ENCODE results near the gene SNTA1. TPM values are rescaled to one million over a fixed set of nuclear protein-coding genes. Genes with fewer than 3 reads are reported as not detected.

SNTA1 gene
- total and polyA plus RNA-seq, 2 of the 13 experiments (the other 11 are each of a cell fraction or from before 2014, with no cell fraction given), result 16.4 to 18.3 TPM

DNA sequence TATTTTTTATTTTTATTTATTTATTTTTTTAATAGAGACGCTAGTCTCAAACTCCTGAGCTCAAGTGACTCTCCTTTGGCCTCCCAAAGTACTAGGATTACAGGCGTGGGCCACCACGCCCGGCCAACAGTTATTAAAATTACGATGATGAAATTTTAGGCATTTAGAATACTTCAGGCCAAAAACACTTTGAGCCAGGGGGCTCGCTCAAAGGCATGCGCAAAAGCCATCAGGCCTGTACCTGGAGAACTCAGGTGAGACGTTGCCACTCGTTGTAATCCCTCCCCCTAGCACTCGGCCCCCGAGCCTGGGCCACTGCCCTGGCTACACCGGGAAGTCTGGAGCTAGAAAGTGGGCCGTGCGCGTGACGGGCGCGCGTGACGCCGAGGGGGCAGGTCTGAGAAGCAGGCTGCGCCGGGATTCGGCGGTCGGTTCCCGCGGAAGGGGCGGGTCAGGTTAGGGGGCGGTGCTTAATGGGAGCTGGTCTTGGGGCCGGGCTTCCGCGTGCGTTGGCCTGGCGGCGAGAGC is 46.0 kb upstream of the SNTA1 start (continued):
- TF ChIP-seq, protein P1, sequence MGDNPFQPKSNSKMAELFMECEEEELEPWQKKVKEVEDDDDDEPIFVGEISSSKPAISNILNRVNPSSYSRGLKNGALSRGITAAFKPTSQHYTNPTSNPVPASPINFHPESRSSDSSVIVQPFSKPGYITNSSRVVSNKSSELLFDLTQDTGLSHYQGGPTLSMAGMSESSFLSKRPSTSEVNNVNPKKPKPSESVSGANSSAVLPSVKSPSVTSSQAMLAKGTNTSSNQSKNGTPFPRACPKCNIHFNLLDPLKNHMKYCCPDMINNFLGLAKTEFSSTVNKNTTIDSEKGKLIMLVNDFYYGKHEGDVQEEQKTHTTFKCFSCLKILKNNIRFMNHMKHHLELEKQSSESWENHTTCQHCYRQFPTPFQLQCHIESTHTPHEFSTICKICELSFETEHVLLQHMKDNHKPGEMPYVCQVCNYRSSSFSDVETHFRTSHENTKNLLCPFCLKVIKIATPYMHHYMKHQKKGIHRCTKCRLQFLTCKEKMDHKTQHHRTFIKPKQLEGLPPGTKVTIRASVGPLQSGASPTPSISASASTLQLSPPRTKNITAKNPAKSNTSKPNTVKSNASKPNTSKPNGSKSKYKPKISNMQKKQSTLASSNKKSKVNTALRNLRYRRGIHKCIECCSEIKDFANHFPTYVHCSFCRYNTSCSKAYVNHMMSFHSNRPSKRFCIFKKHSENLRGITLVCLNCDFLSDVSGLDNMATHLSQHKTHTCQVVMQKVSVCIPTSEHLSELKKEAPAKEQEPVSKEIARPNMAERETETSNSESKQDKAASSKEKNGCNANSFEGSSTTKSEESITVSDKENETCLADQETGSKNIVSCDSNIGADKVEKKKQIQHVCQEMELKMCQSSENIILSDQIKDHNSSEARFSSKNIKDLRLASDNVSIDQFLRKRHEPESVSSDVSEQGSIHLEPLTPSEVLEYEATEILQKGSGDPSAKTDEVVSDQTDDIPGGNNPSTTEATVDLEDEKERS (CRISPR knock-in tag; IDR thresholded peaks at IDR 0.05), result no peak
- TF ChIP-seq ZNF251 (CRISPR knock-in tag; IDR thresholded peaks at IDR 0.05), result no peak
- TF ChIP-seq, protein P2, sequence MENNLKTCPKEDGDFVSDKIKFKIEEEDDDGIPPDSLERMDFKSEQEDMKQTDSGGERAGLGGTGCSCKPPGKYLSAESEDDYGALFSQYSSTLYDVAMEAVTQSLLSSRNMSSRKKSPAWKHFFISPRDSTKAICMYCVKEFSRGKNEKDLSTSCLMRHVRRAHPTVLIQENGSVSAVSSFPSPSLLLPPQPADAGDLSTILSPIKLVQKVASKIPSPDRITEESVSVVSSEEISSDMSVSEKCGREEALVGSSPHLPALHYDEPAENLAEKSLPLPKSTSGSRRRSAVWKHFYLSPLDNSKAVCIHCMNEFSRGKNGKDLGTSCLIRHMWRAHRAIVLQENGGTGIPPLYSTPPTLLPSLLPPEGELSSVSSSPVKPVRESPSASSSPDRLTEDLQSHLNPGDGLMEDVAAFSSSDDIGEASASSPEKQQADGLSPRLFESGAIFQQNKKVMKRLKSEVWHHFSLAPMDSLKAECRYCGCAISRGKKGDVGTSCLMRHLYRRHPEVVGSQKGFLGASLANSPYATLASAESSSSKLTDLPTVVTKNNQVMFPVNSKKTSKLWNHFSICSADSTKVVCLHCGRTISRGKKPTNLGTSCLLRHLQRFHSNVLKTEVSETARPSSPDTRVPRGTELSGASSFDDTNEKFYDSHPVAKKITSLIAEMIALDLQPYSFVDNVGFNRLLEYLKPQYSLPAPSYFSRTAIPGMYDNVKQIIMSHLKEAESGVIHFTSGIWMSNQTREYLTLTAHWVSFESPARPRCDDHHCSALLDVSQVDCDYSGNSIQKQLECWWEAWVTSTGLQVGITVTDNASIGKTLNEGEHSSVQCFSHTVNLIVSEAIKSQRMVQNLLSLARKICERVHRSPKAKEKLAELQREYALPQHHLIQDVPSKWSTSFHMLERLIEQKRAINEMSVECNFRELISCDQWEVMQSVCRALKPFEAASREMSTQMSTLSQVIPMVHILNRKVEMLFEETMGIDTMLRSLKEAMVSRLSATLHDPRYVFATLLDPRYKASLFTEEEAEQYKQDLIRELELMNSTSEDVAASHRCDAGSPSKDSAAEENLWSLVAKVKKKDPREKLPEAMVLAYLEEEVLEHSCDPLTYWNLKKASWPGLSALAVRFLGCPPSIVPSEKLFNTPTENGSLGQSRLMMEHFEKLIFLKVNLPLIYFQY (CRISPR knock-in tag; IDR thresholded peaks at IDR 0.05; ENCODE audit: borderline replicate concordance), result peak; percentile 96
- peak; percentile 95 for TF ChIP-seq SMAD3 (CRISPR knock-in tag; IDR thresholded peaks at IDR 0.05)
- TF ChIP-seq SMYD3 (CRISPR knock-in tag; IDR thresholded peaks at IDR 0.05), result peak; percentile 77; the same call in 1 of the 2 replicates
- TF ChIP-seq FOSL2 (CRISPR knock-in tag; IDR thresholded peaks at IDR 0.05), result peak; percentile 72
- 0 out of 2 replicates have a peak, but pooled peaks have one; percentile 65 for TF ChIP-seq TSC22D2 (CRISPR knock-in tag; IDR thresholded peaks at IDR 0.05; ENCODE audit: borderline replicate concordance)
- TF ChIP-seq ASH2L (IDR thresholded peaks at IDR 0.05; ENCODE audit: insufficient read length, low read depth, low read length), result no peak
- TF ChIP-seq, protein P3, sequence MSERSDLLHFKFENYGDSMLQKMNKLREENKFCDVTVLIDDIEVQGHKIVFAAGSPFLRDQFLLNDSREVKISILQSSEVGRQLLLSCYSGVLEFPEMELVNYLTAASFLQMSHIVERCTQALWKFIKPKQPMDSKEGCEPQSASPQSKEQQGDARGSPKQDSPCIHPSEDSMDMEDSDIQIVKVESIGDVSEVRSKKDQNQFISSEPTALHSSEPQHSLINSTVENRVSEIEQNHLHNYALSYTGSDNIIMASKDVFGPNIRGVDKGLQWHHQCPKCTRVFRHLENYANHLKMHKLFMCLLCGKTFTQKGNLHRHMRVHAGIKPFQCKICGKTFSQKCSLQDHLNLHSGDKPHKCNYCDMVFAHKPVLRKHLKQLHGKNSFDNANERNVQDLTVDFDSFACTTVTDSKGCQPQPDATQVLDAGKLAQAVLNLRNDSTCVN (CRISPR knock-in tag; IDR thresholded peaks at IDR 0.05; ENCODE audit: borderline replicate concordance), result peak; percentile 94
- TF ChIP-seq, protein P4, sequence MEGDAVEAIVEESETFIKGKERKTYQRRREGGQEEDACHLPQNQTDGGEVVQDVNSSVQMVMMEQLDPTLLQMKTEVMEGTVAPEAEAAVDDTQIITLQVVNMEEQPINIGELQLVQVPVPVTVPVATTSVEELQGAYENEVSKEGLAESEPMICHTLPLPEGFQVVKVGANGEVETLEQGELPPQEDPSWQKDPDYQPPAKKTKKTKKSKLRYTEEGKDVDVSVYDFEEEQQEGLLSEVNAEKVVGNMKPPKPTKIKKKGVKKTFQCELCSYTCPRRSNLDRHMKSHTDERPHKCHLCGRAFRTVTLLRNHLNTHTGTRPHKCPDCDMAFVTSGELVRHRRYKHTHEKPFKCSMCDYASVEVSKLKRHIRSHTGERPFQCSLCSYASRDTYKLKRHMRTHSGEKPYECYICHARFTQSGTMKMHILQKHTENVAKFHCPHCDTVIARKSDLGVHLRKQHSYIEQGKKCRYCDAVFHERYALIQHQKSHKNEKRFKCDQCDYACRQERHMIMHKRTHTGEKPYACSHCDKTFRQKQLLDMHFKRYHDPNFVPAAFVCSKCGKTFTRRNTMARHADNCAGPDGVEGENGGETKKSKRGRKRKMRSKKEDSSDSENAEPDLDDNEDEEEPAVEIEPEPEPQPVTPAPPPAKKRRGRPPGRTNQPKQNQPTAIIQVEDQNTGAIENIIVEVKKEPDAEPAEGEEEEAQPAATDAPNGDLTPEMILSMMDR (CRISPR knock-in tag; IDR thresholded peaks at IDR 0.05), result peak; percentile 29; the same call in 1 of the 2 replicates
- peak; percentile 58; the same call in 1 of the 2 replicates for TF ChIP-seq ZNF724P (CRISPR knock-in tag; IDR thresholded peaks at IDR 0.05; ENCODE audit: borderline replicate concordance)
- TF ChIP-seq REPIN1 (CRISPR knock-in tag; IDR thresholded peaks at IDR 0.05; ENCODE audit: borderline replicate concordance, low read depth), result peak; percentile 87
- TF ChIP-seq, protein P5, sequence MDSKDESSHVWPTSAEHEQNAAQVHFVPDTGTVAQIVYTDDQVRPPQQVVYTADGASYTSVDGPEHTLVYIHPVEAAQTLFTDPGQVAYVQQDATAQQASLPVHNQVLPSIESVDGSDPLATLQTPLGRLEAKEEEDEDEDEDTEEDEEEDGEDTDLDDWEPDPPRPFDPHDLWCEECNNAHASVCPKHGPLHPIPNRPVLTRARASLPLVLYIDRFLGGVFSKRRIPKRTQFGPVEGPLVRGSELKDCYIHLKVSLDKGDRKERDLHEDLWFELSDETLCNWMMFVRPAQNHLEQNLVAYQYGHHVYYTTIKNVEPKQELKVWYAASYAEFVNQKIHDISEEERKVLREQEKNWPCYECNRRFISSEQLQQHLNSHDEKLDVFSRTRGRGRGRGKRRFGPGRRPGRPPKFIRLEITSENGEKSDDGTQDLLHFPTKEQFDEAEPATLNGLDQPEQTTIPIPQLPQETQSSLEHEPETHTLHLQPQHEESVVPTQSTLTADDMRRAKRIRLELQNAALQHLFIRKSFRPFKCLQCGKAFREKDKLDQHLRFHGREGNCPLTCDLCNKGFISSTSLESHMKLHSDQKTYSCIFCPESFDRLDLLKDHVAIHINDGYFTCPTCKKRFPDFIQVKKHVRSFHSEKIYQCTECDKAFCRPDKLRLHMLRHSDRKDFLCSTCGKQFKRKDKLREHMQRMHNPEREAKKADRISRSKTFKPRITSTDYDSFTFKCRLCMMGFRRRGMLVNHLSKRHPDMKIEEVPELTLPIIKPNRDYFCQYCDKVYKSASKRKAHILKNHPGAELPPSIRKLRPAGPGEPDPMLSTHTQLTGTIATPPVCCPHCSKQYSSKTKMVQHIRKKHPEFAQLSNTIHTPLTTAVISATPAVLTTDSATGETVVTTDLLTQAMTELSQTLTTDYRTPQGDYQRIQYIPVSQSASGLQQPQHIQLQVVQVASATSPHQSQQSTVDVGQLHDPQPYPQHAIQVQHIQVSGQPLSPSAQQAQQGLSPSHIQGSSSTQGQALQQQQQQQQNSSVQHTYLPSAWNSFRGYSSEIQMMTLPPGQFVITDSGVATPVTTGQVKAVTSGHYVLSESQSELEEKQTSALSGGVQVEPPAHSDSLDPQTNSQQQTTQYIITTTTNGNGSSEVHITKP (CRISPR knock-in tag; IDR thresholded peaks at IDR 0.05; ENCODE audit: low read depth), result peak; percentile 81; the same call in 1 of the 2 replicates
- 0 out of 2 replicates have a peak, but pooled peaks have one; percentile 77 for TF ChIP-seq SATB2 (CRISPR knock-in tag; IDR thresholded peaks at IDR 0.05)
